Measurements from ENCODE around the gene LCNL1. TPM values are rescaled to one million over a fixed set of nuclear protein-coding genes. Genes with fewer than 3 reads are reported as not detected.
A peak's percentile ranks its signal among the peaks of the same experiment; 100 is the strongest.

Gene LCNL1
- total RNA-seq, 1 donor from 2014 or later, result not detected

GRCh38 chr9:136961279-136962065 is 21.3 kb upstream of the LCNL1 start:
- Mint-ChIP-seq H3K36me3 (no peaks in the 10 kb centered on the region), H3K9me3 (no peaks in the 10 kb centered on the region), H3K4me1 (ENCODE audit: unreplicated experiment) (peaks cover 9% of the 10 kb centered on the region), H3K27ac (no peak overlapping the region), H3K27me3 (no peaks in the 10 kb centered on the region), H3K4me3 (no peak overlapping the region)
- TF ChIP-seq CTCF (conservative IDR thresholded peaks at IDR 0.05), result no peak
- DNase-seq (ENCODE audit: extremely low spot score, unreplicated experiment), result no peak

- Mint-ChIP-seq H3K4me1 (ENCODE audit: unreplicated experiment) (peaks cover 9% of the 10 kb centered on the region), H3K36me3 (no peaks in the 10 kb centered on the region), H3K27me3 (no peaks in the 10 kb centered on the region), H3K4me3 (no peak overlapping the region), H3K9me3 (no peaks in the 10 kb centered on the region), H3K27ac (no peak overlapping the region)
- TF ChIP-seq CTCF (conservative IDR thresholded peaks at IDR 0.05), result no peak
- no peak for DNase-seq (ENCODE audit: extremely low spot score, unreplicated experiment)
Observed at GRCh38 chr9:136962163-136962562, 20.6 kb upstream of the LCNL1 start.

- H3K4me1 Mint-ChIP-seq (ENCODE audit: unreplicated experiment), result peaks cover 9% of the 10 kb centered on the region
- no peak overlapping the region for H3K4me3 Mint-ChIP-seq
- no peaks in the 10 kb centered on the region for H3K36me3 Mint-ChIP-seq
- H3K9me3 Mint-ChIP-seq, result no peaks in the 10 kb centered on the region
- H3K27me3 Mint-ChIP-seq, result no peaks in the 10 kb centered on the region
- peak overlapping the region; percentile 53 for H3K27ac Mint-ChIP-seq
- DNase-seq (ENCODE audit: extremely low spot score, unreplicated experiment), result no peak
- no peak for TF ChIP-seq CTCF (conservative IDR thresholded peaks at IDR 0.05)
Observed at GRCh38 chr9:136962701-136963248, 20.0 kb upstream of the LCNL1 start.

- no peak overlapping the region for H3K27ac Mint-ChIP-seq
- no peaks in the 10 kb centered on the region for H3K36me3 Mint-ChIP-seq
- H3K4me1 Mint-ChIP-seq (ENCODE audit: unreplicated experiment), result peaks cover 9% of the 10 kb centered on the region
- TF ChIP-seq CTCF (conservative IDR thresholded peaks at IDR 0.05), result no peak
- H3K4me3 Mint-ChIP-seq, result no peak overlapping the region
- H3K27me3 Mint-ChIP-seq, result no peaks in the 10 kb centered on the region
- no peak for DNase-seq (ENCODE audit: extremely low spot score, unreplicated experiment)
- no peaks in the 10 kb centered on the region for H3K9me3 Mint-ChIP-seq
Observed at GRCh38 chr9:136963341-136963740, 19.5 kb upstream of the LCNL1 start.

- Mint-ChIP-seq H3K4me1 (ENCODE audit: unreplicated experiment) (peaks cover 9% of the 10 kb centered on the region), H3K36me3 (no peaks in the 10 kb centered on the region), H3K9me3 (no peaks in the 10 kb centered on the region), H3K4me3 (no peak overlapping the region), H3K27me3 (no peaks in the 10 kb centered on the region), H3K27ac (no peak overlapping the region)
- no peak for DNase-seq (ENCODE audit: extremely low spot score, unreplicated experiment)
- no peak for TF ChIP-seq CTCF (conservative IDR thresholded peaks at IDR 0.05)
Observed at GRCh38 chr9:136963751-136964150, 19.0 kb upstream of the LCNL1 start.
